Endothelial cell of umbilical vein (primary cell): Measurements from ENCODE around the gene PGM2L1.

Experiments
- CTCF ChIP-seq, 2 donors: IDR thresholded peaks; 1 replicate in 1 of 2; 2 replicates in 1 of 2; pipeline ENCODE4 v1.5.1; 2011; ENCODE audit warnings: low read length in 2 of 2, mild to moderate bottlenecking in 2 of 2, moderate library complexity in 2 of 2, control low read depth in 1 of 2, inconsistent platforms in 1 of 2, low read depth in 1 of 2; ENCODE audit not compliant: insufficient read depth in 1 of 2; ENCODE audit errors: extremely low read depth in 1 of 2
- EZH2 ChIP-seq: IDR thresholded peaks from 2 replicates; pipeline ENCODE4 v1.6.1; 2012; ENCODE audit warnings: borderline replicate concordance, low read depth, mild to moderate bottlenecking, moderate library complexity, low read length, inconsistent platforms; ENCODE audit not compliant: severe bottlenecking
- JUN ChIP-seq: IDR thresholded peaks from 2 replicates; pipeline ENCODE4 v1.6.1; 2011; ENCODE audit warnings: borderline replicate concordance, low read depth; ENCODE audit not compliant: insufficient read length, insufficient read depth
- MYC ChIP-seq: IDR thresholded peaks from one replicate; pipeline ENCODE4 v1.6.1; 2011; ENCODE audit warnings: mild to moderate bottlenecking, low read depth, low read length
- POLR2A ChIP-seq: IDR thresholded peaks from 2 replicates; pipeline ENCODE4 v1.6.1; 2012; ENCODE audit warnings: low read depth, mild to moderate bottlenecking, control low read depth, low read length
- POLR2AphosphoS5 ChIP-seq: IDR thresholded peaks from 2 replicates; pipeline ENCODE4 v1.6.1; 2012; ENCODE audit warnings: low read depth, mild to moderate bottlenecking, control low read depth, low read length, moderate library complexity; ENCODE audit not compliant: insufficient read depth

DNA sequence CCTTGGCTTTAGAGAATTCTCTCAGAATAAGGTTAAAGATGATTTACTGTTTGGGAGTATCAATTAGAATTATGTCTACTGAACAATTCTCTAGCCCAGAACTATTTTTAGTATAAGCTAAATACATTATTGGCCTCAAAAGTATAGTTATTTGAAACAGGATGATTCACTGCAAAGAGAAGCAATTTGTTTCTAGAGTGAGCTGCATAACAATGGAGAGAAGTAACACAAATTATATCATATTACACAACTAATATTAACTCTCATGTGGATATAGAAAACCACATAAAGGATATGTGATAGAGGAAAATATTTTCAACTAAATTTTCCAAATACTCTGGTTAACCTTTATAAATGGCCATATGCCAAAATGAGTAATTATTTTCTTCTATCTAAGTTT, 24.9 kb downstream of the PGM2L1 start:
- TF ChIP-seq CTCF (IDR thresholded peaks at IDR 0.05; ENCODE audit: extremely low read depth in 1 of 2, insufficient read depth in 1 of 2, low read depth in 1 of 2, low read length in 2 of 2) (no peak), POLR2A (no peak), MYC (no peak), EZH2 (no peak), POLR2AphosphoS5 (no peak), JUN (no peak)
